ENCODE data around the gene CASS4.

- TF ChIP-seq TCF7 (CRISPR knock-in tag; IDR thresholded peaks at IDR 0.05; ENCODE audit: low read depth): no peak
- no peak for TF ChIP-seq CTCF (IDR thresholded peaks at IDR 0.05)
- TF ChIP-seq FOXP1 (CRISPR knock-in tag; IDR thresholded peaks at IDR 0.05; ENCODE audit: borderline replicate concordance): no peak
- TF ChIP-seq ESRRA (CRISPR knock-in tag; IDR thresholded peaks at IDR 0.05; ENCODE audit: borderline replicate concordance): no peak
- TF ChIP-seq ELF4 (CRISPR knock-in tag; IDR thresholded peaks at IDR 0.05; ENCODE audit: low read depth): no peak
- no peak for TF ChIP-seq USF2 (CRISPR knock-in tag; IDR thresholded peaks at IDR 0.05)
- TF ChIP-seq NR1H2 (CRISPR knock-in tag; IDR thresholded peaks at IDR 0.05): no peak
- TF ChIP-seq ATF1 (CRISPR knock-in tag; IDR thresholded peaks at IDR 0.05): no peak
- no peak for TF ChIP-seq ZSCAN18 (CRISPR knock-in tag; IDR thresholded peaks at IDR 0.05)
- no peak for TF ChIP-seq ZNF317 (CRISPR knock-in tag; IDR thresholded peaks at IDR 0.05; ENCODE audit: borderline replicate concordance, low read depth)
These were observed 39.2 kb downstream of the CASS4 start for GRCh38 chr20:56451056-56451765.
